K562 (cell line): ENCODE data around the gene MAD1L1. TPM values are rescaled to one million over a fixed set of nuclear protein-coding genes. Genes with fewer than 3 reads are reported as not detected.
A peak's percentile ranks its signal among the peaks of the same experiment; 100 is the strongest.

Source experiments
- ATAC-seq: fragments of 200-7000 bp; cut with Tn5 transposase; 3 replicates; pipeline ENCODE4 v1.9.1; 2020; ENCODE audit warnings: moderate library complexity
- BruUV-seq: library from RNA; stranded (reverse); fragments of 400-500 nt; replicated peaks from 2 replicates; lab custom pipeline; 2021; lab: Mats Ljungman, UMichigan
- CTCF ChIA-PET: fragments of 300-600 bp; formaldehyde crosslinking; extraction: SDS; loops from one replicate; lab custom pipeline; 2021; ENCODE audit warnings: low intra/inter-chr PET ratio; lab: Yijun Ruan, JAX
- POLR2A ChIA-PET: fragments of 300-600, 350-650 bp; sonication (Branson Sonifier 250); formaldehyde crosslinking; extraction: SDS; loops from one replicate; lab custom pipeline; 2021; ENCODE audit warnings: antibody characterized with exemption, inconsistent platforms; lab: Yijun Ruan, JAX
- DNase-seq, 4 experiments: peaks; one replicate each; pipeline versions ENCODE4 v3.0.0 to v3.0.0-alpha.2; 2011 to 2018; ENCODE audit warnings: low spot score in 3 of 4, mixed read lengths in 3 of 4; ENCODE audit errors: extremely low read depth in 1 of 4
- FAIRE-seq: peaks from 2 replicates; lab custom pipeline; 2011; peaks lifted over from hg19 to GRCh38; lab: Jason Lieb, UNC
- H2AFZ ChIP-seq: 2 replicates; pipeline ENCODE4 v1.6.0; 2011; ENCODE audit warnings: low read depth, low read length, control low read depth, inconsistent platforms
- H3K27ac ChIP-seq: fragments of 200-600 bp; 3 replicates; pipeline ENCODE4 v1.8.0; 2011; ENCODE audit warnings: low read depth, mild to moderate bottlenecking, control low read depth, inconsistent platforms, low read length, moderate library complexity, mixed read lengths; ENCODE audit errors: extremely low read depth
- H3K27me3 ChIP-seq, 2 experiments: fragments of 300-600 bp in 1 of 2; 2 replicates in 1 of 2; 3 replicates in 1 of 2; pipeline versions ENCODE4 v1.6.0 to v1.8.0; 2011; ENCODE audit warnings: inconsistent platforms in 2 of 2, low read length in 2 of 2, mild to moderate bottlenecking in 1 of 2, mixed read lengths in 1 of 2, moderate library complexity in 1 of 2; ENCODE audit not compliant: control insufficient read depth in 2 of 2, insufficient read depth in 2 of 2
- H3K36me3 ChIP-seq: fragments of 300-600 bp; 3 replicates; pipeline ENCODE4 v1.8.0; 2011; ENCODE audit warnings: mild to moderate bottlenecking, low read length, inconsistent platforms; ENCODE audit not compliant: control insufficient read depth, insufficient read depth
- H3K4me1 ChIP-seq, 2 experiments: fragments of 200-600 bp in 1 of 2; replicated peaks in 1 of 2; 2 replicates in 1 of 2; 3 replicates in 1 of 2; pipeline versions ENCODE4 v1.5.1 to v1.8.0; 2011; ENCODE audit warnings: inconsistent platforms in 2 of 2, low read length in 2 of 2, mild to moderate bottlenecking in 1 of 2, mixed read lengths in 1 of 2, moderate library complexity in 1 of 2; ENCODE audit not compliant: control insufficient read depth in 2 of 2, insufficient read depth in 2 of 2
- H3K4me2 ChIP-seq: 2 replicates; pipeline ENCODE4 v1.6.1; 2011; ENCODE audit warnings: low read length, control low read depth, inconsistent platforms, mixed read lengths; ENCODE audit not compliant: insufficient read depth
- H3K4me3 ChIP-seq: fragments of 200-600 bp; sonication (generic), shearing (Covaris generic); 2 replicates; pipeline ENCODE4 v1.5.1; 2016; ENCODE audit warnings: control low read depth, inconsistent platforms
- H3K79me2 ChIP-seq: fragments of 200-600 bp; 3 replicates; pipeline ENCODE4 v1.8.0; 2011; ENCODE audit warnings: low read length, inconsistent platforms; ENCODE audit not compliant: control insufficient read depth, insufficient read depth
- H3K9ac ChIP-seq, 2 experiments: 2 replicates each; pipeline versions ENCODE4 v1.6.0 to v1.6.1; 2011; ENCODE audit warnings: low read depth in 2 of 2, low read length in 2 of 2, control low read depth in 1 of 2, inconsistent platforms in 1 of 2, mild to moderate bottlenecking in 1 of 2, mixed read lengths in 1 of 2; ENCODE audit not compliant: insufficient read depth in 1 of 2
- H3K9me1 ChIP-seq: one replicate; pipeline ENCODE4 v1.6.0; 2011; ENCODE audit warnings: inconsistent platforms, mild to moderate bottlenecking, low read length, moderate library complexity; ENCODE audit not compliant: control insufficient read depth, insufficient read depth
- H3K9me3 ChIP-seq: replicated peaks from 2 replicates; pipeline ENCODE4 v1.5.1; 2011; ENCODE audit warnings: low read depth, low read length, inconsistent platforms; ENCODE audit not compliant: control insufficient read depth, insufficient read depth
- H4K20me1 ChIP-seq: replicated peaks from 2 replicates; pipeline ENCODE4 v1.6.1; 2011; ENCODE audit warnings: low read length, inconsistent platforms, mixed read lengths; ENCODE audit not compliant: control insufficient read depth, insufficient read depth
- C11orf30 ChIP-seq: fragments of 450-650 bp; IDR thresholded peaks from 2 replicates; pipeline ENCODE4 v1.6.1; 2016; ENCODE audit warnings: low read depth, mild to moderate bottlenecking
- CAMTA2 ChIP-seq: fragments of 250-450 bp; sonication (Bioruptor Pico); conservative IDR thresholded peaks from 2 replicates; pipeline ENCODE4 v1.5.1; 2022
- DDX20 ChIP-seq: fragments of 450-650 bp; IDR thresholded peaks from 2 replicates; pipeline ENCODE4 v1.6.1; 2016; ENCODE audit warnings: missing genetic modification characterization, low read depth, mild to moderate bottlenecking, missing compliant biosample characterization, moderate library complexity
- GABPB2 ChIP-seq: fragments of 250-450 bp; sonication (Bioruptor Pico); conservative IDR thresholded peaks from 2 replicates; pipeline ENCODE4 v1.5.1; 2021; ENCODE audit warnings: mild to moderate bottlenecking
- HNRNPL ChIP-seq: fragments of 200-400 bp; formaldehyde crosslinking; IDR thresholded peaks from 2 replicates; pipeline ENCODE4 v1.6.1; 2017; ENCODE audit warnings: low read depth, mild to moderate bottlenecking, low read length
- POLR2A ChIP-seq: fragments of 450-650 bp; conservative IDR thresholded peaks from 2 replicates; pipeline ENCODE4 v1.6.1; 2016
- RBFOX2 ChIP-seq: fragments of 200-400 bp; formaldehyde crosslinking; IDR thresholded peaks from 2 replicates; pipeline ENCODE4 v1.6.1; 2017; ENCODE audit warnings: low read depth, mild to moderate bottlenecking, low read length, moderate library complexity
- SAFB ChIP-seq: fragments of 200-400 bp; formaldehyde crosslinking; IDR thresholded peaks from 2 replicates; pipeline ENCODE4 v1.6.1; 2017; ENCODE audit warnings: low read depth, low read length, borderline replicate concordance
- SIN3A ChIP-seq, 2 experiments: fragments of 150-350 bp in 1 of 2; IDR thresholded peaks; 2 replicates each; pipeline ENCODE4 v1.6.1; 2011 to 2016; ENCODE audit warnings: borderline replicate concordance in 2 of 2, low read depth in 2 of 2, low read length in 2 of 2, mild to moderate bottlenecking in 2 of 2, moderate library complexity in 2 of 2; ENCODE audit not compliant: control insufficient read depth in 1 of 2
- SMAD4 ChIP-seq: fragments of 250-450 bp; sonication (Bioruptor Pico); conservative IDR thresholded peaks from 2 replicates; pipeline ENCODE4 v1.8.0; 2021; ENCODE audit warnings: inconsistent platforms, mild to moderate bottlenecking, moderate library complexity
- SMARCA5 ChIP-seq: fragments of 450-650 bp; IDR thresholded peaks from 2 replicates; pipeline ENCODE4 v1.6.1; 2016
- U2AF1 ChIP-seq: fragments of 200-400 bp; formaldehyde crosslinking; optimal IDR thresholded peaks from 2 replicates; pipeline ENCODE3; 2017; ENCODE audit warnings: mild to moderate bottlenecking, low read depth, low read length, moderate library complexity
- ZC3H11A ChIP-seq: IDR thresholded peaks from 2 replicates; pipeline ENCODE4 v1.6.1; 2012; ENCODE audit warnings: low read depth, low read length, improper control_type of control experiment
- ZC3H4 ChIP-seq: sonication (generic); formaldehyde crosslinking; IDR thresholded peaks from 2 replicates; pipeline ENCODE4 v1.9.0; 2021; ENCODE audit warnings: missing genetic modification reagents, borderline replicate concordance
- ZNF239 ChIP-seq: fragments of 250-450 bp; sonication (Bioruptor Pico); IDR thresholded peaks from 2 replicates; pipeline ENCODE4 v1.4.0; 2020; ENCODE audit warnings: mild to moderate bottlenecking
- WGBS: fragments of 100-300 bp; shearing (Covaris generic); methylation state at CpG from one replicate; pipeline ENCODE4 v1.1.6; 2016; ENCODE audit warnings: low coverage, mixed read lengths; ENCODE audit not compliant: insufficient coverage; ENCODE audit errors: missing lambda C conversion rate; 5-methylcytosine and 5-hydroxymethylcytosine counted together
- in situ Hi-C: fragments of 300-500 bp; cut with MboI; formaldehyde crosslinking; loops from 4 replicates; pipeline ENCODE4 v1.15.0; 2018; ENCODE audit warnings: inconsistent platforms, mixed read lengths
- intact Hi-C: fragments of 100-400 bp; cut with micrococcal nuclease; formaldehyde crosslinking; loops from 2 replicates; pipeline ENCODE4 v1.14.2; 2022
- polyA plus RNA-seq, 8 experiments: library from polyadenylated mRNA; depleted of rRNA in 4 of 8; stranded (reverse) in 5 of 8; unstranded in 3 of 8; fragments of >200 nt; fragmentation: Nextera tagmentation in 2 of 8; fragmentation: Illumina TruSeq in 1 of 8; extraction: Ambion mirVana in 2 of 8; extraction: Trizol in 1 of 8; gene quantifications; 2 replicates each; pipeline versions ENCODE4 v1.2.1 to v1.2.3, GENCODE V29; 2011 to 2014; ENCODE audit warnings: inconsistent platforms in 1 of 8, missing spikeins in 1 of 8
- total RNA-seq, 7 experiments: library from RNA; depleted of rRNA in 6 of 7; stranded (reverse); fragments of >200 nt in 6 of 7; fragmentation: Illumina TruSeq in 2 of 7; extraction: Trizol in 2 of 7; gene quantifications; 2 replicates each; pipeline versions ENCODE4 v1.2.1 to v1.2.3, GENCODE V29; 2011 to 2021; ENCODE audit warnings: low replicate concordance in 1 of 7
- TF ChIP-seq, protein P1 (sequence below): fragments of 450-650 bp; IDR thresholded peaks from 2 replicates; pipeline ENCODE4 v1.6.1; 2016; ENCODE audit warnings: mild to moderate bottlenecking

The MAD1L1 gene
- total and polyA plus RNA-seq, 9 of the 15 experiments (the other 6 are each of a cell fraction or from before 2014, with no cell fraction given), result 1.7 to 89.7 (median 18.0) TPM

DNA sequence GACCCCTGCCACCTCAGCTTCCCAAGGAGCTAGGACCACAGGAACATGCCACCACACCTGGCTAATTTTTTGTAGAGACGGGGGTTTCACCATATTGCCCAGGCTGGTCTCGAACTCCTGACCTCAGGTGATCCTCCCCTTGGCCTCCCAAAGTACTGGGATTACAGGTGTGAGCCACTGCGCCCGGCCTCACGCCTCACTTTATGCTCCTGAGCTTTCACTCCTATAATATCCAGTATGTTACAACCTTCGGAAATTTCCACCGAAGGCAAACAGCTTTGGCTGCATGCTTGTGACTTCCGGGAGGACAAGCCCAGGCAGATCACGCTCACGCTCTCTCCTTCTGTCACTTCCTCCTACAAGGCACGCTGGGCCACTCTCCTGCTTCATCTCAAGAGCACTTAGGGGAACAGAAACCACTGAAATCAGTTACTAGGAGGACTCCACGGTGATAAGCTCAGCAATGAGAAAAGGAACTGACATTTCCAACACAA lies 4.4 kb upstream of the MAD1L1 start:
- TF ChIP-seq RBFOX2, result peak; percentile 44; the same call in 1 of the 2 replicates
- TF ChIP-seq ZC3H11A, result no peak
- TF ChIP-seq CAMTA2 (CRISPR knock-in tag), result no peak
- 0 out of 2 replicates have a peak, but pooled peaks have one; percentile 29 for TF ChIP-seq POLR2A
- TF ChIP-seq SMAD4, result no peak
- DNase-seq (no peak), ATAC-seq (no peak), FAIRE-seq (no peak)
- in situ Hi-C loops, result no loop called here
- Histone ChIP-seq H3K4me1 (peaks cover 0 to 21% of the 10 kb centered on the region in 2 experiments; a peak in 3 of 5 replicates), H3K36me3 (peaks cover 64% of the 10 kb centered on the region; the same call in 2 of the 3 replicates), H4K20me1 (no peaks in the 10 kb centered on the region), H3K9me3 (no peaks in the 10 kb centered on the region), H3K79me2 (peaks cover 45% of the 10 kb centered on the region), H3K9me1 (no peaks in the 10 kb centered on the region), H3K4me3 (no peak overlapping the region), H3K9ac (no peak overlapping the region), H3K27ac (no peak overlapping the region), H3K27me3 (no peaks in the 10 kb centered on the region), H2AFZ (no peak overlapping the region), H3K4me2 (no peak overlapping the region)
- WGBS, result 93% methylated on average over 11 of the region's 12 CpGs
- no TSS peak for BruUV-seq
- CTCF ChIA-PET, result no interaction called here
- intact Hi-C loops, result no loop called here
- POLR2A ChIA-PET, result interaction anchor here (0.8 to 1.4 kb wide), 5 partner anchors 12 to 120 kb away, joined by 3 to 9 read pairs (median 3); no protein-coding TSS in a partner anchor

- no peak overlapping the region for H3K4me3 ChIP-seq
- peaks cover 3 to 11% of the 10 kb centered on the region in 2 experiments; a peak in 3 of 5 replicates for H3K4me1 ChIP-seq
- ATAC-seq (no peak), FAIRE-seq (no peak), DNase-seq (no peak)
- H3K27ac ChIP-seq, result no peak overlapping the region
- CTCF ChIA-PET, result no interaction called here
- 80% methylated on average over 3 of the region's 3 CpGs for WGBS
- no peak overlapping the region for H2AFZ ChIP-seq
- no peak overlapping the region for H3K4me2 ChIP-seq
- in situ Hi-C loops (no loop called here), intact Hi-C loops (no loop called here)
- POLR2A ChIA-PET, result interaction anchor here (0.6 to 1.8 kb wide), 3 partner anchors 11 to 159 kb away, joined by 3 to 6 read pairs (median 5); no protein-coding TSS in a partner anchor
- no peak for TF ChIP-seq SIN3A (IDR thresholded peaks at IDR 0.05; ENCODE audit: borderline replicate concordance in 2 of 2, control insufficient read depth in 1 of 2, low read depth in 2 of 2, low read length in 2 of 2)
- TF ChIP-seq HNRNPL, result no peak
- TF ChIP-seq ZC3H4 (CRISPR knock-in tag), result no peak
- TF ChIP-seq C11orf30, result no peak
- TF ChIP-seq U2AF1, result no peak
- TF ChIP-seq ZNF239, result no peak
- TF ChIP-seq, protein P1, sequence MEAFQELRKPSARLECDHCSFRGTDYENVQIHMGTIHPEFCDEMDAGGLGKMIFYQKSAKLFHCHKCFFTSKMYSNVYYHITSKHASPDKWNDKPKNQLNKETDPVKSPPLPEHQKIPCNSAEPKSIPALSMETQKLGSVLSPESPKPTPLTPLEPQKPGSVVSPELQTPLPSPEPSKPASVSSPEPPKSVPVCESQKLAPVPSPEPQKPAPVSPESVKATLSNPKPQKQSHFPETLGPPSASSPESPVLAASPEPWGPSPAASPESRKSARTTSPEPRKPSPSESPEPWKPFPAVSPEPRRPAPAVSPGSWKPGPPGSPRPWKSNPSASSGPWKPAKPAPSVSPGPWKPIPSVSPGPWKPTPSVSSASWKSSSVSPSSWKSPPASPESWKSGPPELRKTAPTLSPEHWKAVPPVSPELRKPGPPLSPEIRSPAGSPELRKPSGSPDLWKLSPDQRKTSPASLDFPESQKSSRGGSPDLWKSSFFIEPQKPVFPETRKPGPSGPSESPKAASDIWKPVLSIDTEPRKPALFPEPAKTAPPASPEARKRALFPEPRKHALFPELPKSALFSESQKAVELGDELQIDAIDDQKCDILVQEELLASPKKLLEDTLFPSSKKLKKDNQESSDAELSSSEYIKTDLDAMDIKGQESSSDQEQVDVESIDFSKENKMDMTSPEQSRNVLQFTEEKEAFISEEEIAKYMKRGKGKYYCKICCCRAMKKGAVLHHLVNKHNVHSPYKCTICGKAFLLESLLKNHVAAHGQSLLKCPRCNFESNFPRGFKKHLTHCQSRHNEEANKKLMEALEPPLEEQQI, result no peak
- no peak for TF ChIP-seq DDX20 (tag)
- TF ChIP-seq GABPB2, result no peak
- no peak for TF ChIP-seq SMARCA5
- no peak for TF ChIP-seq SAFB
- BruUV-seq, result no TSS peak
- H3K9me3 ChIP-seq, result no peaks in the 10 kb centered on the region
- H3K79me2 ChIP-seq, result peaks cover 44% of the 10 kb centered on the region
- no peaks in the 10 kb centered on the region for H3K9me1 ChIP-seq
- H3K27me3 ChIP-seq, result no peaks in the 10 kb centered on the region
- H4K20me1 ChIP-seq, result no peaks in the 10 kb centered on the region
- no peak overlapping the region for H3K9ac ChIP-seq
- peaks cover 68% of the 10 kb centered on the region; the same call in 2 of the 3 replicates for H3K36me3 ChIP-seq
Observed at GRCh38 chr7:2233926-2234325, 1.2 kb upstream of the MAD1L1 start.
